Aorta (tissue), 5 donors: ENCODE results near the gene COLEC12. TPM values are rescaled to one million over a fixed set of nuclear protein-coding genes. Genes with fewer than 3 reads are reported as not detected.
A peak's percentile ranks its signal among the peaks of the same experiment; 100 is the strongest.

Experiments used
- ATAC-seq: fragments of 200-7000 bp; cut with Tn5 transposase; one replicate; pipeline ENCODE4 v1.9.1; 2022; ENCODE audit warnings: moderate library complexity; ENCODE audit not compliant: low FRiP score
- DNase-seq, 2 donors: peaks; one replicate each; pipeline ENCODE4 v3.0.0-alpha.2; 2020
- H3K27ac ChIP-seq, 2 donors: one replicate each; pipeline ENCODE4 v1.5.1; 2013; ENCODE audit warnings: low read length in 2 of 2, mild to moderate bottlenecking in 2 of 2, moderate library complexity in 2 of 2, control low read depth in 1 of 2, inconsistent platforms in 1 of 2, low read depth in 1 of 2
- H3K27me3 ChIP-seq, 2 donors: one replicate each; pipeline ENCODE4 v1.6.1; 2013; ENCODE audit warnings: control low read depth in 1 of 2, low read length in 1 of 2, mild to moderate bottlenecking in 1 of 2, moderate library complexity in 1 of 2; ENCODE audit not compliant: insufficient read depth in 2 of 2, control insufficient read depth in 1 of 2
- H3K36me3 ChIP-seq, 2 donors: one replicate each; pipeline ENCODE4 v1.6.1; 2013; ENCODE audit warnings: control low read depth in 1 of 2, low read length in 1 of 2, mild to moderate bottlenecking in 1 of 2; ENCODE audit not compliant: insufficient read depth in 2 of 2, control insufficient read depth in 1 of 2
- H3K4me1 ChIP-seq, 2 donors: one replicate each; pipeline ENCODE4 v1.6.1; 2013; ENCODE audit warnings: low read length in 2 of 2, control low read depth in 1 of 2, mild to moderate bottlenecking in 1 of 2, moderate library complexity in 1 of 2; ENCODE audit not compliant: insufficient read depth in 2 of 2, control insufficient read depth in 1 of 2
- H3K4me3 ChIP-seq, 2 donors: one replicate each; pipeline ENCODE4 v1.5.1; 2013; ENCODE audit warnings: low read length in 2 of 2, control low read depth in 1 of 2, mild to moderate bottlenecking in 1 of 2
- H3K9me3 ChIP-seq: one replicate; pipeline ENCODE4 v1.6.1; 2013; ENCODE audit warnings: mild to moderate bottlenecking, low read length; ENCODE audit not compliant: control insufficient read depth
- WGBS, 2 donors: extraction: QIAGEN DNeasy Blood & Tissue Kit; methylation state at CpG; one replicate each; pipeline ENCODE4 v1.1.7; 2013; 5-methylcytosine and 5-hydroxymethylcytosine counted together
- intact Hi-C, 2 donors: fragments of 100-400 bp; cut with DNase I; formaldehyde crosslinking; loops; one replicate each; pipeline versions ENCODE4 v1.14.2 to v1.15.0; 2022
- polyA plus RNA-seq, 2 donors: library from polyadenylated mRNA; stranded (reverse); fragments of 200-250 nt; gene quantifications; one replicate each; pipeline ENCODE4 v1.2.3, GENCODE V29; 2013
- total RNA-seq, 2 donors: library from RNA; stranded (reverse); fragmentation: NEBNext Ultra II Directional; extraction: Animal tissue kit (Norgen Biotek cat#: 25700); gene quantifications; one replicate each; pipeline ENCODE4 v1.2.1, GENCODE V29; 2021
- donor health status: healthy with polysubstance abuse.
- donor health status: Bipolar disorder and iron deficiency.
- donor health status: DM: no; HTN: no; CAD: no.
- donor health status: DM: no; HTN: no; CAD: no.
- donor health status: DM: yes; HTN: yes; CAD: no.

The COLEC12 gene
- total and polyA plus RNA-seq, 4 donors: 2.4 to 46.1 (median 10.7) TPM

DNA sequence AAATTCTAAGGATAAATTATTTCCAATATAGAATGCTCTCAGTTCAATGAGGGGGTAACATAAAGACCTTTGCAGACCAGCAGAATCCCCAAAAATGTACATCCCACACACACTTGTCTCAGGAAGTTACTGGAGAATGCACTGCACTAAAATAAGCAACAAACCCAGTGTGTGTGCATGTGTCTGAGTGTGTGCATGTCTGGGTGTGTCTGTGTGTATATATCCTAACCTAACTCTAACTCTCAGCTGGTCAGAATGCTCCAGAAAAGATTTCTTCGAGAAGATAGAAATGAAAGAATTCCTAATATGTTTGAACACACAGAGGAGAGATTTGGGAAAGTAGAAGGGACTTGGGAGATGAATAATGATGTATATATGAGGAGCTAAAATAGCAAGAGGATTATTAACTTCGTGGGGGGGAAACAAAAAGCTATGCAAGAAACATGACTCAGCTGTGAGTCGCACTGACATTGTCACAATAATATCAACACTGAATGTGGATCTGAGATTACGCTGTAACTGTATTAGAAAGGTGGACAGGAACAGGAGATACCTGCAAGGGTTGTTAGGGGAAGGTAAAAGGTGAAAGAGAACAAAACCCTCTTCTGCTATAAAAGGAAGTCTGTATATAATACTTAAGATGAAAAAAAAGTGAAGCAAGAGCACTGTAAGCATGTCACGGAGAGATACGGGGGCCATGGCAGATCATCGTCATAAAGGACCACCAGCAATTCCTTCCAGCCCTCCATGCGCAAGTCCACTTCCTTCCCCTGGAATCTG is 11.1 kb downstream of the COLEC12 start:
- no peaks in the 10 kb centered on the region for H3K9me3 ChIP-seq
- no peak overlapping the region for H3K27ac ChIP-seq
- ATAC-seq (no peak), DNase-seq (no peak)
- H3K4me1 ChIP-seq: peaks cover 0 to 4% of the 10 kb centered on the region in 2 donors
- no peaks in the 10 kb centered on the region for H3K36me3 ChIP-seq
- H3K4me3 ChIP-seq: no peak overlapping the region
- 78 to 79% methylated on average over 8 of the region's 8 CpGs for WGBS, 2 donors
- H3K27me3 ChIP-seq: no peaks in the 10 kb centered on the region
- intact Hi-C loops: no loop called here

DNA sequence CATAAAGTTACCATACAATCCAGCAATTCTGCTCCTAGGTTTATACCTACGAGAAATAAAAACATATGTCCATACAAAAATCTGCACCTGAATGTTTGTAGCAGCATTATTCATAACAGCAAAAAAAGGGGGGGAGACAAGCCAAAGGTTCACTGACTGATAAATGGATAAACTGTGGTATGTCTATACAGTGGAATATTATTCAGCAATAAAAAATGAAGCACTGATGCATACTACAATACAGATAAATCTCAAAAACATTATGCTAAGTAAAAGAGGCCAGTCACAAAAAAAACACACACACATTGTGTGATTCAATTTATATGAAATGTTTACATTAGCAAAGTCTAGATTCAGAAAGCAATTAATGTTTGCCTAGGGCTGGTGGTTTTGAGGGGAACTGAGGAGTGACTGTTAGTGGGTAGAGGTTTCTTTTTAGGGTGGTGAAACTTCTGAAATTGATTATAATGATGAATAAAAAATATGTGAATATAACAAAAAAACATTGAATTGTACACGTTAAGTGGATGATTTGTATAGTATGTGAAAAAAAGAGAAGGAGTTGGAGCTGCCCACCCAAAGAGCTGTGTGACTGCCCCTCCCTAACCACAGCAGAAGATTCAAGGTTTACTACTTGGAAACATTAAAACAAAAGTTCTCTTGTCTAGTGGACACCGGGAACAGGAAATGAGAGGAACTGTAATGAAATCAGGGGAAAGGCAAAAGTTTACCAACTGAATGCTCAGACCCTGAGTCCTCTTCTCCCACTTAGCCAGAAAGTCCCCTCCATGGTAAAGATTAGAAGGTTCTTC is 13.4 kb downstream of the COLEC12 start:
- H3K4me1 ChIP-seq: peaks cover 0 to 1% of the 10 kb centered on the region in 2 donors
- WGBS, 2 donors: 80 to 88% methylated on average over 3 of the region's 3 CpGs
- H3K27ac ChIP-seq: no peak overlapping the region
- H3K9me3 ChIP-seq: no peaks in the 10 kb centered on the region
- intact Hi-C loops: no loop called here
- DNase-seq: no peak
- no peaks in the 10 kb centered on the region for H3K36me3 ChIP-seq
- no peak for ATAC-seq
- no peak overlapping the region for H3K4me3 ChIP-seq
- H3K27me3 ChIP-seq: no peaks in the 10 kb centered on the region

DNA sequence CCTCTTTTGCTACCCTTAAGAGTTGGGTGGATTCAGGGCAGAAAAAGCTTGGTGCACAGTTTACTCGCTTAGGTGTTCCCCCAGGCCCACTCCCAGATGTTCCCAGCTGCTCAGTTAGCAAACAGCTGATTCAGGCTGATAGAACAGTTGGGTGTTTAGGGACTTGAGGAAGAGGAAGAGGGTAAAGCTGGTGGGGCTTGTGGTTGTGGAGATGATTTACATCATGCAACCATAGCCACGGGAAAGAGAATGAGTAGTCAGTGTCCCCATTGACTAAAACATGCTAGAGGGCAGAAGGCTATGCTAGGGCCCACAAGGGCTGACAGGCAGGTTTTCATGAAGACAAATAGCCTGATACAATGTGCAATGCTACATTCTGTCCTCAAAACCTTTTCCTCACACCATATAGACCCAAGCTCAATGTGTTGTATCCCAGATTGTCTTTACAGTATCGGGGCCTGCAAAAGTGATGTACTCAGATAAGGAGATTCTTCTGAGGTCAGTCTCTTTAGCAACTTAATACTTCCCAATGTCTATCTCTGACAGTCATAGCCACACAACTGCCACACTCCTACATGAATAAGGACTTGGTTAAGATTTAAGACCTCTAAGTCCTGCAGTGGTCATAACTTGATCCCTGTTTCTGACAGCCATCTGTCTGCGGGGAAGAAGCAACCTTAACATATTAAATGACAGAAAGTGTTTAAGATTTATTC is 15.6 kb downstream of the COLEC12 start:
- H3K27me3 ChIP-seq: no peaks in the 10 kb centered on the region
- intact Hi-C loops: no loop called here

DNA sequence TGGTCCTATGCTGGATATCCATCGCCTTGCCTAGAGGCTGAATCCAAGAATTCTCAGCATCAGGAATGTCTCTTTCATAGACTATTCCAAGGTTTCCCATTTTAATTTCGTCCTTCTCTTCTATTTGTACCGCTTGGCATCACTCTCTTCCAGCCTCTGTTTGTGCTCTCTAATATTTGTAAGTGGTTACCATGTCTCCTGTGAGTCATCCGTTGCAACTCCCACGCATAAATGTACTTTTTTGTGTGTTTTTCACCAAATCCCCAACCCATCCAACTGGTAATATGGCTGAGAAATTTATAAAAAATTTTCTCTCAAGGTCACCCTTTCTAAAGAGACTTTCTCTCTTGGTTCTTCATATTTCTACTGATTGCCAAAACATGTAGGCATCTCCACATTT is 21.8 kb downstream of the COLEC12 start:
- intact Hi-C loops: loop anchor here in 1 of 2 donors (10.0 kb wide), 1 partner anchor 46 kb away; no protein-coding TSS in a partner anchor
- Histone ChIP-seq H3K9me3 (no peaks in the 10 kb centered on the region), H3K27me3 (no peaks in the 10 kb centered on the region), H3K27ac (no peak overlapping the region), H3K36me3 (no peaks in the 10 kb centered on the region), H3K4me3 (no peak overlapping the region), H3K4me1 (peaks cover 0 to 4% of the 10 kb centered on the region in 2 donors)
- ATAC-seq (no peak), DNase-seq (no peak)
- 47 to 54% methylated on average over 5 of the region's 5 CpGs for WGBS, 2 donors

More for the DNA sequence above, 15.6 kb downstream of the COLEC12 start:
- H3K4me1 ChIP-seq: no peaks in the 10 kb centered on the region
- H3K27ac ChIP-seq: no peak overlapping the region
- no peaks in the 10 kb centered on the region for H3K9me3 ChIP-seq
- WGBS, 2 donors: 93 to 95% methylated on average over 4 of the region's 4 CpGs
- no peaks in the 10 kb centered on the region for H3K36me3 ChIP-seq
- DNase-seq (no peak), ATAC-seq (no peak)
- H3K4me3 ChIP-seq: no peak overlapping the region

DNA sequence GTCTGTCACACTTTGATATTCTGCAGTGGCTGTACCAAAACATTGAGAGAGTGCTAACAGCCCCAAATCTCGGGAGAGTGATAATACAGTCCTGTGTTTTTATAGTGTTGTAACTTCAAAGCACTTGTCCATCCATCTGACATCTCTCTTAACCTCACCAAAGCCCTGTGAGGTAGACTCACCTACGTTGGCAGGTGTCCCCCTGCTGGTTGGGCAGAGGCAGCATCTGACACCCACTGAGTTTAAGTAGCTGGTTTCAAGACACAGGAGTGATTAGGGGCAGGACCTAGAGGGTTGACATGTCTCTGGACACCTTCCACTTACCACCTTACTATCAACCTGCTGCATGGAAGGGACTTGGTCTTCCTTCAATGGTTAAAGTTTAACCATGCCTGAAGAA is 22.9 kb downstream of the COLEC12 start:
- Histone ChIP-seq H3K27me3 (no peaks in the 10 kb centered on the region), H3K9me3 (no peaks in the 10 kb centered on the region), H3K4me3 (no peak overlapping the region), H3K27ac (no peak overlapping the region), H3K4me1 (peaks cover 0 to 4% of the 10 kb centered on the region in 2 donors), H3K36me3 (no peaks in the 10 kb centered on the region)
- intact Hi-C loops: loop anchor here in 1 of 2 donors (10.0 kb wide), 1 partner anchor 47 kb away; no protein-coding TSS in a partner anchor
- ATAC-seq (no peak), DNase-seq (no peak)
- 75 to 76% methylated on average over 2 of the region's 2 CpGs for WGBS, 2 donors

DNA sequence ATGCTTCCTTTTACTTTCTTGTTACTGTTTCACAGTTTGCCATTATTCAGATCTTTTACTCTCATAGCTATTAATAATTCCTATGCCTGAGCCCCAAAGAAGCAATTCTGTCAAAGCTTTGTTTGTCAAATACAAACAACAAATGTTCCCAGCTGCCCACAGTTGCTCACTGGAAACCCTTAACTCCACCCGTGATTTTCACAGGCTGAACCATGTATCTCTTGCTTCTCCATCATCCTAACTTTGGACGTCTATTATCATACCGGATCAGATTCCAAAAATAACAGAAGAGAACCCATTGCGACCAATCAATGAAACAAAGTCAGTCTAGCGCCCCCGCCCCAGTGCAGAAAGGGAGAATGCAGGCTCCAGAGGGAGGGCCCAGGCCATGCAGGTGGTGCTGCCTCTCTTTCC is 24.2 kb downstream of the COLEC12 start:
- Histone ChIP-seq H3K27me3 (no peaks in the 10 kb centered on the region), H3K9me3 (no peaks in the 10 kb centered on the region), H3K4me3 (no peak overlapping the region), H3K4me1 (peaks cover 0 to 4% of the 10 kb centered on the region in 2 donors), H3K36me3 (no peaks in the 10 kb centered on the region), H3K27ac (no peak overlapping the region)
- intact Hi-C loops: loop anchor here in 1 of 2 donors (10.0 kb wide), 1 partner anchor 49 kb away; no protein-coding TSS in a partner anchor
- 29 to 32% methylated on average over 6 of the region's 6 CpGs for WGBS, 2 donors
- no peak for DNase-seq
- ATAC-seq: no peak

DNA sequence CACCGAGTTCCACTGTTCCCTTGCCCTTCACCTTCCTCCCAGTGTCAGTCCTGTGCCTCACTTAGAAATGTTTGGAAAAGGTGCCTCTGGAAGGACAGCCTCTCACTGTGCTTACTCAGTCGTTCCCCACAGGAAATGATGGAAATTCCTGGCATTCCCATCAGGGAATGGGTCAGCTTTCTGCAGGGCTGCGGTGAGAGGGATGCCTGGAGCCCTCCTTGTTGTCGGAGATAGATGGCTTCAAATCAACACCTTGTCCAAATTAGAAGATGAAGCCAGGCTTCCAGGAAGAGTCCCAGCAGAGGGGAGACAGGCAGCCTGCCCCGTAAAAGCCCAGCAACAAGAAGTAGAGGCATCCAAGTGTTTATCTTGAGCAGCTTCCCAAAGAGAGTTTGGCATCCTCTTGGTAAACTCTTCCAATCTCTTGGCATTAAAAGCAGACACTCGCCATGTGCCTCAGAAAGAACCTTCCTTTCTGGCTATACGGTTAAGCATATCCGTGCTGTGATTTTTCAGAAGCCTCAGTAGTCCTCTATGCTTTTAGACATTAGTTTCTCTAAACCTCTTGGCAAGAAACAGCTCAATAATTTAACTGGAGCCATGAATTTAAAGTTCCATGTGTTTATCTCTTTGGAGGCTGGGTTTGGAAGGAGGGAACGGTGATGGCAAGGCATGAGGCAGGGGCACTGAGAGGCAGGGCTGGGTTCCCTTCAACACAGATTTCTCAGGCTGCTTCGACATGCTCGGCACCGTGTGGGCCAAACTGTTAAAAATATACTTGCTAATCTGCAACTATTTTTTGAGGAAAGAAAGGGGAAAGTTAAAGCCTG is 25.1 kb downstream of the COLEC12 start:
- Histone ChIP-seq H3K27ac (peak overlapping the region in 1 of 2 donors; percentile 90), H3K9me3 (no peaks in the 10 kb centered on the region), H3K4me1 (peaks cover 0 to 4% of the 10 kb centered on the region in 2 donors), H3K36me3 (no peaks in the 10 kb centered on the region), H3K4me3 (no peak overlapping the region), H3K27me3 (no peaks in the 10 kb centered on the region)
- intact Hi-C loops: loop anchor here in 1 of 2 donors (10.0 kb wide), 1 partner anchor 49 kb away; no protein-coding TSS in a partner anchor
- 5 to 7% methylated on average over 12 of the region's 12 CpGs for WGBS, 2 donors
- DNase-seq: no peak
- peak; percentile 49 for ATAC-seq

DNA sequence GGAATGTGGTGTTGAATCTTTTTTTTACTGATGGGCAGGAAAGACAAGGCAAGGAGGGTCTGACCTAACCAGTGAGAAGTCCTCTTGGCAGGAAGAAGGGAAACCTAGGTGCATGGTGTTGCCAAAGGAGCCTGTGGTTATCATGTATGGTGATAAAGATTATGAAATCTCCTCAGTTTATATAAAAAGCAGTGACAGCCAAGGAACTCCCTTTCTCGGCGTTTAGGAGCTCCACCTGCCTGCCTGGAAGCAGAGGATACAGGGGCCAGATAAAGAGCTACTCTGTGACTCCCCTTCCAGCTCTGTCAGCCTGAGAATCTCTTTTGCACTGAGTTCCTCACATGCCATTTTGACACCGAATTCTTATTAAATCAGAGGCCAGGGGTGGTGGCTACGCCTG is 26.1 kb downstream of the COLEC12 start:
- Histone ChIP-seq H3K36me3 (no peaks in the 10 kb centered on the region), H3K27me3 (no peaks in the 10 kb centered on the region), H3K9me3 (no peaks in the 10 kb centered on the region), H3K27ac (no peak overlapping the region), H3K4me1 (peaks cover 0 to 4% of the 10 kb centered on the region in 2 donors), H3K4me3 (no peak overlapping the region)
- 86% methylated on average over 4 of the region's 4 CpGs for WGBS, 2 donors
- ATAC-seq (no peak), DNase-seq (no peak)
- intact Hi-C loops: loop anchor here in 1 of 2 donors (10.0 kb wide), 1 partner anchor 50 kb away; no protein-coding TSS in a partner anchor
